Activated CD4-positive, CD25-positive, alpha-beta regulatory T cell treated with anti-CD3 and anti-CD28 coated beads, Interleukin-2, amount 50 U/mL, for 24 hours (primary cell): ENCODE results near the gene GAREM1.
A peak's percentile ranks its signal among the peaks of the same experiment; 100 is the strongest.
"Not testable (repeated sequence)": the region's sequence is repeated elsewhere in the genome, so short reads cannot be mapped to it uniquely, and the experiment has no call there.

Experiments
- ATAC-seq, 2 donors: fragments of 150-1000 bp; cut with Tn5 transposase; one replicate each; pipeline ENCODE4 v1.10.0; 2021; ENCODE audit warnings: mild to moderate bottlenecking in 1 of 2, moderate library complexity in 1 of 2

GAREM1 gene

GRCh38 chr18:32470714-32471633 is at the start of gene GAREM1:
TSS of gene GAREM1 (minus strand) at chr18:32470882. CDS start at chr18:32470428, 454 bp downstream.
- peak; percentile 93 for ATAC-seq

- no peak for ATAC-seq
These were observed 40.5 kb upstream of the GAREM1 start for GRCh38 chr18:32511147-32511546.

GRCh38 chr18:32509111-32509510 is 38.4 kb upstream of the GAREM1 start:
- ATAC-seq = no peak

GRCh38 chr18:32507093-32507492 is 36.4 kb upstream of the GAREM1 start:
- no peak for ATAC-seq

GRCh38 chr18:32502014-32502413 is 31.3 kb upstream of the GAREM1 start:
- no peak for ATAC-seq

GRCh38 chr18:32501242-32501641 is 30.6 kb upstream of the GAREM1 start:
- not testable (repeated sequence) for ATAC-seq

GRCh38 chr18:32483002-32483401 is 12.3 kb upstream of the GAREM1 start:
- no peak for ATAC-seq

- no peak for ATAC-seq
These were observed 11.4 kb upstream of the GAREM1 start for GRCh38 chr18:32482117-32482516.

GRCh38 chr18:32480581-32480980 is 9.9 kb upstream of the GAREM1 start:
- ATAC-seq = no peak

GRCh38 chr18:32478807-32479206 is 8.1 kb upstream of the GAREM1 start:
- ATAC-seq = no peak

- ATAC-seq = no peak
These were observed 7.6 kb upstream of the GAREM1 start for GRCh38 chr18:32478317-32478716.

- ATAC-seq = no peak
These were observed 5.4 kb upstream of the GAREM1 start for GRCh38 chr18:32476106-32476505.

GRCh38 chr18:32475069-32475468 is 4.4 kb upstream of the GAREM1 start:
- ATAC-seq = not testable (repeated sequence)

GRCh38 chr18:32473325-32473724 is 2.6 kb upstream of the GAREM1 start:
- no peak for ATAC-seq

GRCh38 chr18:32472841-32473240 is 2.2 kb upstream of the GAREM1 start:
- ATAC-seq = no peak

- no peak for ATAC-seq
These were observed 295 bp downstream of the GAREM1 start for GRCh38 chr18:32470460-32470713.

- no peak for ATAC-seq
These were observed 807 bp downstream of the GAREM1 start for GRCh38 chr18:32469691-32470459.

- no peak for ATAC-seq
These were observed 1.5 kb downstream of the GAREM1 start for GRCh38 chr18:32469190-32469651.

GRCh38 chr18:32468147-32468845 is 2.4 kb downstream of the GAREM1 start:
- ATAC-seq = no peak

- no peak for ATAC-seq
These were observed 8.9 kb downstream of the GAREM1 start for GRCh38 chr18:32461709-32462272.

- no peak for ATAC-seq
These were observed 10.4 kb downstream of the GAREM1 start for GRCh38 chr18:32460171-32460731.

- no peak for ATAC-seq
These were observed 11.2 kb downstream of the GAREM1 start for GRCh38 chr18:32459361-32460101.
